Suppressor macrophage treated with lipopolysaccharide for 4 hours (primary cell): ENCODE measurements around the gene DPF1.
"Not testable (repeated sequence)": the region's sequence is repeated elsewhere in the genome, so short reads cannot be mapped to it uniquely, and the experiment has no call there.

Experiments used
- DNase-seq: peaks from one replicate; pipeline ENCODE4 v3.0.0-alpha.2; 2020

The DPF1 gene

DNA sequence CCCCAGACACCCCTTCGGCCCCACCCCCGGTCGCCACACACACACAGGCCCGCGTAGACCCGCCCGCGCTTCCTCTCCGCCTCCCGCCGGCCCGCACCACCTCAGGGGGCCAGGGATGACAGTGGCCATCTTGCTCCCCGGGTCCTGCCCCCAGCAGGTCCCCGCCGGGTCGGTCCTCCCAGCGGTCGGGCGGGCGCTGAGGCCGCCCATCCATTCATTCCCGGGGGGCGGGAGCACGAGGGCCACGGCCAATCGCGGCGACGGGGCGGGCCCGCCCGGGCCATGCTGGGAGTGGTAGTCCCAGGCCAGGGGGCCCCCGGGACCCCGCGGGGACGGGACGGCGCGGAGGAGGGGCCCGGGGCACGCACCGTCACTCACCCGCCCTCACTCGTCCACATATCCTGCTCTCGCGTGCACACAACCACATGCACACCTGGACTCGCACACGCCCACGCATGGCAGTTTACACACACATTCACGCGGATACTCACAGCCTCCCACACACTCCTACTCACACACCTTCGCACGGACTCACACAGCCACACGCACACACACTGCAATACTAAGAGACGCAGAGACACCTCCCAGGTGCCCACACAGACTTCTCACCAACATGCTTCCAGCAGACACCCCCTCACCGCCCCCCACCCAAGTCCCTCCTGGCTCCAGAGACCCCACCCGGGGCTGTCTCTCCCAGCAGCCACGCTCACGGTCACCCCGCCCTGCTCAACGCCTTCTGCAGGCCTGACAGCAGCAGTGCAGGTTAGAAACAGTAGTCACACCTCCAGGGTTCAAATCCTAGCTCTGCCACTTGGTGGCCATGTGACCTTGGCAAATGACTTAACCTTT is at the start of gene DPF1:
TSS of gene DPF1 (minus strand) at position 209 of the 849 bp plus-strand sequence. CDS start at position 129, 80 bp downstream.
- DNase-seq, result peak; percentile 52

DNA sequence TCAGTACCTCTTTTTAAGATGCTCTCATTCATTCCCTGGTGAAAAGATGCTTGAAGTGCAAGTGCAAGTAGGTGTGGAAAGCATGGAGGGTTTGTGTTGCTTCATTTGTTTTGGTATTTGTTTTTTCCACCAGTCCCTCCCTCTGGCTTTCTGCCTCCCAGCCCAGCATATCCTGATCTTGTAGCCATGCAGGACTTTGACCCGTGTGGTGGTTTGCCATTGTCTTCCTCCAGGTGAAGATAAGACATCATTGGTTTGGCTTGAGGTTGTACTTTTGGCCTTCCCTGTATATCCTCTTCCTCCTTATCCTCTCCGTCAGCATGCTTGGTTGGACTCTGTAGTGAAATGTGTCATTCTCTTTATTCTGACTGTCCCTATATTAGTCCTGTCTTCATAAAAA is 49.5 kb upstream of the DPF1 start:
- no peak for DNase-seq

DNA sequence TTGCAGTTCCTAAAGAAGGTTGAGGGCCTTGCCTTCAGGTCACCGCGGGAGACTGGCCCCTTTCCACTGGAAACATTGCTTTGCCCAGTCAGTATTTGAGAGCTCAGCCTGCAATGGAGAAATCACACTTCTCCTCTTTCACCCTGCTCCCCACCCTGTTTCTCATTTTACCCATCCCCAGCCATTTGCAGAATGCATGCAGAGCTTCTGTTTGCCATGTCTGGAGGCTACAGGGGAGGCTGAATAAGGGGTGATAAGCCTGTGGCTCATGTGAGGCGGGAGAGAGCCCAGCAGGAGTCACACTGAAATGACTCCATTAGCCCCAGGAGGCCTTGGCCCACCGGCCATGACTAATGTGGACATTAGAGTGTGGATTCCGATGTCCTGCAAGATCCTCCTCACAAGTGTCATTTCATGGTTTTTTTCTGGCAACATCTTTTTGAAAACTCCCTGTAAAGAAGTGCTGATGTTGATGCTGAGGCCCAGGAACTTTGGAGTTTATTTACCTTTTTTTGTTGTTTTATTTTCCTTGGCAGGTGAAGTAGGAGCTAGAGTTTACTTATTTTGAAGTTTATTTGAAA is 46.7 kb upstream of the DPF1 start:
- DNase-seq, result no peak

- no peak for DNase-seq
These were observed 44.5 kb upstream of the DPF1 start for GRCh38 chr19:38268539-38268938.

- DNase-seq, result no peak
These were observed 43.9 kb upstream of the DPF1 start for GRCh38 chr19:38267761-38268483.

DNA sequence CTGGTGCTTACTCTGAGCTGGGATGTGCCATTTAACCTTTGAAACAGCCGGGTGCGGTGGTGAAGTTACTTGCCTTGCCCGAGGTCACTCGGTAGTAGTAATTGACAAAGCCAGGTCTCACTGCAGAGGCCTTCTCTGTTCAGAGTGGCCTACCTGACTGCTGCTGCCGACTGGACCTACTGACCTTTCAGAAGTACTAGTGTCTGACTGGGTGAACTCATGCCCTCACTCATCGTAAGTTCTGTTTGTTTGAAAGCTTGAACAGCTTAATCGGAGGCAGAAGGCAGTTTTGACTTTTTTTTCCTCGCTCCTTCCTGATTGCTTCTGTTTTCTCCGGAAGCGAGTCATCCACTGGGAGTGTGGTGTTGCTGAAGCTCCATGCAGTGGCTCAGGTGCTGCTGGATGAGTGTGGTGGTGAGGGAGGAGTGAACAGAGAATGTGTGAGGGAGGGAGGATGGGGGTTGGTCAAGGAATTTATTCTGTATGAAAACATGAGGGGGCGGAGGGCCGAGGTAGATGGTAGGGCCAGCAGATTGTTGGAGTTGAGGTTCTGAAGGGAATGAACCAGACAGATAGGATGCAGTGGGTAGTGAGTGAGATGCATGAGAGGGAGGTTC is 43.1 kb upstream of the DPF1 start:
- DNase-seq, result no peak

GRCh38 chr19:38265921-38266429 is 42.0 kb upstream of the DPF1 start:
- no peak for DNase-seq

GRCh38 chr19:38265213-38265861 is 41.3 kb upstream of the DPF1 start:
- DNase-seq, result no peak

GRCh38 chr19:38264486-38265212 is 40.6 kb upstream of the DPF1 start, which contains the start of gene SPINT2:
Gene SPINT2, plus strand, starts transcription at chr19:38264573. Its CDS starts 320 bp downstream, at chr19:38264893.
- DNase-seq, result peak; percentile 13

DNA sequence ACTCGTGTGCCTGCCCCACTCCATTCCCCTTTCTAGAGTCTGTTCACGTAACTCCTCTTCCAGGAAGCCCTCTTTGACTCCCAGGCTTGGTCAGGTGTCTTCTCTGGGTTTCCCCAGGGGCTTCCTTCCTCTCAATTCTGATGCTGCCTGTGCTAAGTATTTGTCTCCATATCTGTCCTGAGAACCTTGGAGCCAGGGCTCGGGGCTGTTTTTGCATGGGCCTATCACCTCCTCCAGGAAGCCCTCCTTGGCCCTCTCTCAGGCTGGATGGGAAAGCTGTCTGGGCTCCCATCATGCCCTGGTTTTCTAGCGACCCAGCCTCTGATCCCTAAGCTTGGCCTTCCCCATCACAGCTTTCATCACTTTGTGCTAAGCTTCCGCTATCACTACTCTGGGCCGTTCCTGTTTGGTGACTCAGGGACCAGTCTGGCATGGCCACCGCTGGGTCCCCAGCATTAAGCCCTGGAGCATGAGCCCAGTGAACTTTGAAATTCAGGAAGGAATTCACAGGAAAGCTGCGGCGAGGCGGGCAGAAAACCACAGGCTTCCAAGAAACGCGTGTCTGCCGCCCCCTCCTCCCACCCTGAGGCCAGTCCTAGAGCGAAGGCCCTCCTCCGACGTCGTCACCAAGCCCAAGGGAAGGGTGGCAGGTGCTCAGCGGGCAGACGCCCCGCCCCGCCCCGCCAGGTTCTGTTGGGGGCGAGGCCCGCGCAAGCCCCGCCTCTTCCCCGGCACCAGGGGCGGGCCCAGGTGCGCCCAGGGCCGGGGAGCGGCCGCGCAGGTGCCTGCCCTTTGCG is 39.9 kb upstream of the DPF1 start:
- DNase-seq, result peak; percentile 85

DNA sequence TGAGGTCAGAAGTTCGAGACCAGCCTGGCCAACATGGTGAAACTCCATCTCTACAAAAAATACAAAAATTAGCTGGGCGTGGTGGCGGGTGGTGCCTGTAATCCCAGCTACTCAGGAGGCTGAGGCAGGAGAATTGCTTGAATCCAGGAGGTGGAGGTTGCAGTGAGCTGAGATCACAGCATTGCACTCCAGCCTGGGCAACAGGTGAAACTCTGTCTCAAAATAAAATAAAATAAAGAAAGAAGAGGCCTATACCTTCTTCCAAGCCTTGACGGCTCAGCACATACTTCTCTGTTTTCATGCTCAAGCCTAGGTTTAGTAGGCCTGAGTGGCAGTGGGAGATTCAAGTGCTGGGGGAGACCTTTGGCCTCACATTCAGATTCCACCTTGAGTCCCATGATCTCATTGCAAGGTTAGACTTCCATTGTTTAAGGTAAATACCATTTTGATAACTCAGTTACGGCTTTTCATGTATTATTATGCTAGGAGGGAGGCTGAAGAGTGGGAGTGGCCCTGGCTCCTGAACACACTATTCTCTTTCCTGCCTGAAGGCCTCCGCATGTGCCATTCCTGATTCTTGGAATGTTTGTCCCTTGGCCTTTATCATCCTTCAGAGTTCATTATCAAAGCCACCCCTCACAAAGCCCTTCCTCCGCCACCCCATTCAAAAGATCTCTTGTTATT is 38.7 kb upstream of the DPF1 start:
- no peak for DNase-seq

GRCh38 chr19:38261942-38262341 is 37.9 kb upstream of the DPF1 start:
- DNase-seq, result not testable (repeated sequence)

GRCh38 chr19:38255383-38256014 is 31.5 kb upstream of the DPF1 start:
- DNase-seq, result no peak

DNA sequence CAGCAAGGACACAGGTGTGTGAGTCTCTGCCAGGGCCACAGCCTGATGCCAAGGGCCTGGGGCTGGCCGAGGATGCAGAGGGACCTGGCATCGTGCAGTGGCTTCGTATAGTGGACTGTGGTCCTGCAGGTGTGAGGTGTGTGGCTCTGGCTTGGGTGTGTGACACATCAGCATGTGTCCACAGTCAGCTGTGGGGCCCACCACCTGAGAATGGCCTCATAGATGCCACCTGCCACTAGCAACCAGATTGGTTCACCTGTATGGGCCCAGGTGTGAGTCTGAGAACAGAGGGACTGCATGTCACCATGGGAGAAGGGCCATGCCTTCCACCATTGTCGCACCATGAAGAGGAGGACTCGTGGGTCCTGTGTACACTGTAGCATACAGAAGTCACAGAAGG is 29.8 kb upstream of the DPF1 start:
- no peak for DNase-seq

DNA sequence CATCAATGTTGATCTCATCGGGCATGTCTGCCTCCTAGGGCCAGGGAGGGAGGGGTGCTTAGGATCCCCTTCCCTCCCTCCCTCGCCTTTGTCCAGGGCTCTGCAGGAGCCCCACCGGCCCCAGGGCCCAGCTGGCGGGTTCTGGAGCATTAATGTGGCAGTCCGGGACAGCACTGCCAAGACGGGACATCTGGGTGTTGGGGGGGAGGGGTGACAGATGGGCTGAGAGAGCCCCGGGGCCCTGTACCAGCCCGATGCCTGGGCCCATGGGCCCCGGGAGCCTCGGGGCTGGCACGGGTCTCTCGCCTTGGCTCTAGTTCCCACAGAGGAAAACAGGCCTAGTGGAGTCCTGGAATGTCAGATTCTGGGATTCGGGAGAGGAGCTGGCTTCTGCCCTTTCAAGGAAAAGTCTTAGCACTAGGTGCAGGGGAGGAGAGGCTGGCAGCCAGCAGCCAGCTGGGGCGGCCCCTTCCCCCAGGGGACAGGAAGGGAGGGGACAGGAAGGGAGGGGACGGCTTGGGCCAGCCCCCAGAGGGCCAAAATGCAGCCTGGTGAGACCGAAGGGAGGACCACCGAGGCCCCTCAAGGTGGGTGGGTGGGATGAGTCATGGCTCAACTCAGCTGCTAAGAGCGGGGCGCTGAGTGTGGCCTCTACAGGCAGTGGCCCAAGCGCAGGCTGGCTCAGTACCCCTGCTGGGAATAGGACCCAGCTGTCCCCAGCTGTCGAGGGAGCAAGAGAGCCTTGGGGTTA is 29.1 kb upstream of the DPF1 start:
- no peak for DNase-seq

- DNase-seq, result no peak
These were observed 28.4 kb upstream of the DPF1 start for GRCh38 chr19:38252385-38252784.

DNA sequence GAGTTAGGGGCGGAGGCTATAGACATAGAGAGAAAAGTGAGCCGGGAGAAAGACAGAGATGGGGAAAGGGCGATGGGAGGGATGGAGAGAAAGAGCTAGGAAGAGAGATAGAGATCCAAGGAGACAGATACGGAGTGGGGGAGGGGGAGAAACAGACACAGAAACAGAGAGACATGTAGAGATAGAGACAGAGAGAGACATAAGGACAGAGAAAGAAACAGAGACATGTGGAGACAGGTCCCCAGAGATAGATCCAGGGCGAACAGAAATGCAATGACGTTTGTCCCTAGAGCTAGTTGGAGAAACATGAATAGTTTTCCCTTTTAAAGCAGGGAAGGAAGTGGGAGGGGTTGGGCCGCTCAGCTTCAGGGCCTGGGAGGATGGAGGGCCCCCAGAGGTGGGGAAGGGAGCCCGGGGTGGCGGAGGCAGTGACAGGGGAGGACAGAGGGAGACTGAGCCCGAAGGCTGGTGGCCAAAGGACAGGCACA is 27.6 kb upstream of the DPF1 start:
- DNase-seq, result no peak

DNA sequence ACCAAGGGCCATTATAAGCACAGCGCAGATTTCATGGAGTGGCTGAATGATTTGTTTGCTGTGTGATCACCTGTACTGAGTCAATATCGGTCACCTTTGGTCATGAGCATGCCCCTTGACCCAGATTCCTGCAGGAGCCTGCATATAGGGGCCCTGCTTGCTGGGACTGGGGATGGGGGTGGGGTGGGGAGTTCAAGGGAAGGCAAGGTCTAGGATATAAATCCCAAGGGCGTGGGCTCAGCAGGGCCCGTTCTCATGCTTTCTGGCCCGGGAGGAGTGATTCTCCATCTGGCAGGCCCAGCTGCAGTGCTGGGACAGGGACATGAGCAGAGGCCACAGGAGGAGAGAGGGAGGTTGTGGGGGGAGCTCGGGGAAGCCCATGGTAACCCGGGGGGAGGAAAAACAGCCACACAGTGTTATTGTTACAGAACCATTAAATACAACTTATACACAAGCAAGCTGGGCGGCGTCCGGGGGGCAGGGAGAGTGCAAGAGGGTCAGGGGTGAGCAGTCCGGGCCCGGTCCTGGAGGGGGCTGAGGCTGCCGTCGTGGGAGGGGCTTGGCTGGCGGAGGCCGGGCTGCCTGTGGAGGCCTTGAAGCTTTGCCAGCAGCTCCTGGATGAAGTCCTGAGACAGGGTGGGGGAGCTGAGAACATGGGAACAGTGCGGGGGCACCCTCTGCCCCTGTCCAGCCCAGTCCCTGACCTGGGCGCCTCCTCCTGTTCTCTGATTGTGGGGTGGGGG is 27.0 kb upstream of the DPF1 start:
- DNase-seq, result no peak
